Osteoblast (primary cell): ENCODE data around the gene CHRDL2. TPM values are rescaled to one million over a fixed set of nuclear protein-coding genes. Genes with fewer than 3 reads are reported as not detected.

Source experiments
- DNase-seq: peaks from one replicate; pipeline ENCODE4 v3.0.0; 2011; ENCODE audit warnings: low spot score, mixed read lengths; ENCODE audit not compliant: insufficient read length; ENCODE audit errors: missing footprints
- H2AFZ ChIP-seq: 2 replicates; pipeline ENCODE4 v1.6.0; 2011; ENCODE audit warnings: mild to moderate bottlenecking, low read length
- H3K27ac ChIP-seq: 2 replicates; pipeline ENCODE4 v1.5.1; 2011; ENCODE audit warnings: mild to moderate bottlenecking, low read depth, low read length, moderate library complexity
- H3K27me3 ChIP-seq: 2 replicates; pipeline ENCODE4 v1.6.0; 2012; ENCODE audit warnings: mild to moderate bottlenecking, control low read depth, inconsistent platforms, low read length, moderate library complexity; ENCODE audit not compliant: insufficient read depth
- H3K36me3 ChIP-seq: 2 replicates; pipeline ENCODE4 v1.5.1; 2011; ENCODE audit warnings: mild to moderate bottlenecking, low read length, control low read depth, moderate library complexity; ENCODE audit not compliant: insufficient read depth
- H3K4me1 ChIP-seq: 2 replicates; pipeline ENCODE4 v1.5.1; 2011; ENCODE audit warnings: mild to moderate bottlenecking, low read length, control low read depth, moderate library complexity; ENCODE audit not compliant: insufficient read depth
- H3K4me2 ChIP-seq: 2 replicates; pipeline ENCODE4 v1.6.0; 2011; ENCODE audit warnings: mild to moderate bottlenecking, low read length; ENCODE audit not compliant: insufficient read depth
- H3K4me3 ChIP-seq: fragments of 200-600 bp; sonication (generic); 3 replicates; pipeline ENCODE4 v1.5.1; 2012; ENCODE audit warnings: mild to moderate bottlenecking, low read length, inconsistent platforms; ENCODE audit not compliant: insufficient read depth
- H3K79me2 ChIP-seq: 2 replicates; pipeline ENCODE4 v1.6.0; 2012; ENCODE audit warnings: mild to moderate bottlenecking, low read length, control low read depth, inconsistent platforms; ENCODE audit not compliant: insufficient read depth
- H3K9me3 ChIP-seq: 2 replicates; pipeline ENCODE4 v1.5.1; 2011; ENCODE audit warnings: low read depth, low read length, control low read depth
- H4K20me1 ChIP-seq: 2 replicates; pipeline ENCODE4 v1.6.0; 2012; ENCODE audit warnings: mild to moderate bottlenecking, low read length, control low read depth; ENCODE audit not compliant: insufficient read depth
- CTCF ChIP-seq: IDR thresholded peaks from 2 replicates; pipeline ENCODE4 v1.5.1; 2011; ENCODE audit warnings: mild to moderate bottlenecking, low read depth, low read length, moderate library complexity; ENCODE audit errors: extremely low read depth
- total RNA-seq: library from RNA; depleted of rRNA; stranded (reverse); fragments of >200 nt; gene quantifications from 2 replicates; pipeline ENCODE4 v1.2.3, GENCODE V29; 2012

The CHRDL2 gene
- total RNA-seq, 1 donor, result under 0.01 TPM

- Histone ChIP-seq H4K20me1 (no peaks in the 10 kb centered on the region), H3K4me1 (peaks cover 25% of the 10 kb centered on the region), H3K9me3 (no peaks in the 10 kb centered on the region), H2AFZ (no peak overlapping the region), H3K27me3 (no peaks in the 10 kb centered on the region), H3K4me3 (no peak overlapping the region), H3K36me3 (no peaks in the 10 kb centered on the region), H3K27ac (no peak overlapping the region), H3K79me2 (no peaks in the 10 kb centered on the region), H3K4me2 (no peak overlapping the region)
- no peak for TF ChIP-seq CTCF
- DNase-seq, result peak; percentile 70
These were observed 50.3 kb downstream of the CHRDL2 start for GRCh38 chr11:74680703-74681531.

- DNase-seq, result peak; percentile 53
- H2AFZ ChIP-seq, result no peak overlapping the region
- no peaks in the 10 kb centered on the region for H3K79me2 ChIP-seq
- H4K20me1 ChIP-seq, result no peaks in the 10 kb centered on the region
- H3K27me3 ChIP-seq, result no peaks in the 10 kb centered on the region
- H3K27ac ChIP-seq, result no peak overlapping the region
- no peaks in the 10 kb centered on the region for H3K9me3 ChIP-seq
- no peak overlapping the region for H3K4me2 ChIP-seq
- H3K4me1 ChIP-seq, result peaks cover 27% of the 10 kb centered on the region
- no peak overlapping the region for H3K4me3 ChIP-seq
- H3K36me3 ChIP-seq, result no peaks in the 10 kb centered on the region
- no peak for TF ChIP-seq CTCF
These were observed 51.1 kb downstream of the CHRDL2 start for GRCh38 chr11:74680035-74680671.

DNA sequence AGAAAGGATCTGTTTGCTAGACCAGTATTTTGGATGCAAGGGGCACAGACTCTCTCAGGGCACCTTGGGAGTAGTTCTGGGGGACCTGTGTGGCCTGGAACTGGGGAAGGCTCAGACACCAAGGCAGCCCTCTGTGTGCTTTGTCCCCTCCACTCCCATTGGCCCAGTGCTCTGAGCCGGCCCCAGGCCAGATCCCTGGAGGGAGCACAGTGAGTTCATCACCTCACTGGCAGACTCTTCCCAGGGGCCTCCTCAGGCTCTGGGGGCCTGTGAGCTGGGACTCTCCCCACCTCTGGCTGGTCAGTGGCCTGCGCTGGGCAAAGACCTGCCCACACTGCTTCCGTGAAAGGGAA lies 51.7 kb downstream of the CHRDL2 start:
- no peaks in the 10 kb centered on the region for H4K20me1 ChIP-seq
- no peak overlapping the region for H2AFZ ChIP-seq
- H3K4me1 ChIP-seq, result peaks cover 27% of the 10 kb centered on the region
- no peaks in the 10 kb centered on the region for H3K79me2 ChIP-seq
- DNase-seq, result peak; percentile 59
- H3K36me3 ChIP-seq, result no peaks in the 10 kb centered on the region
- H3K4me3 ChIP-seq, result no peak overlapping the region
- no peak overlapping the region for H3K4me2 ChIP-seq
- no peaks in the 10 kb centered on the region for H3K9me3 ChIP-seq
- no peak for TF ChIP-seq CTCF
- no peaks in the 10 kb centered on the region for H3K27me3 ChIP-seq
- H3K27ac ChIP-seq, result no peak overlapping the region

- H3K4me3 ChIP-seq, result no peak overlapping the region
- H3K9me3 ChIP-seq, result no peaks in the 10 kb centered on the region
- H3K27ac ChIP-seq, result peak overlapping the region; percentile 65
- H3K4me2 ChIP-seq, result no peak overlapping the region
- H3K36me3 ChIP-seq, result no peaks in the 10 kb centered on the region
- peaks cover 23% of the 10 kb centered on the region for H3K4me1 ChIP-seq
- TF ChIP-seq CTCF, result no peak
- DNase-seq, result peak; percentile 80
- H2AFZ ChIP-seq, result no peak overlapping the region
- no peaks in the 10 kb centered on the region for H3K27me3 ChIP-seq
- H4K20me1 ChIP-seq, result no peaks in the 10 kb centered on the region
- H3K79me2 ChIP-seq, result no peaks in the 10 kb centered on the region
These were observed 52.4 kb downstream of the CHRDL2 start for GRCh38 chr11:74678591-74679512.
